NT2/D1 (cell line): ENCODE results near the gene MYBPH.

Experiments used
- DNase-seq: peaks from one replicate; pipeline ENCODE4 v3.0.0-alpha.2; 2011; ENCODE audit warnings: low read depth, low spot score
- H3K27me3 ChIP-seq: 2 replicates; pipeline ENCODE4 v1.6.0; 2011; ENCODE audit warnings: mild to moderate bottlenecking; ENCODE audit not compliant: insufficient read length, insufficient read depth
- H3K36me3 ChIP-seq: 2 replicates; pipeline ENCODE4 v1.6.1; 2011; ENCODE audit warnings: mild to moderate bottlenecking, low read length, mixed read lengths; ENCODE audit not compliant: insufficient read depth, insufficient read length
- H3K4me1 ChIP-seq: 2 replicates; pipeline ENCODE4 v1.5.1; 2011; ENCODE audit not compliant: insufficient read depth, insufficient read length
- H3K4me3 ChIP-seq: 2 replicates; pipeline ENCODE4 v1.5.1; 2011; ENCODE audit warnings: low read depth; ENCODE audit not compliant: insufficient read length
- H3K9ac ChIP-seq: 2 replicates; pipeline ENCODE4 v1.6.0; 2011; ENCODE audit warnings: low read depth; ENCODE audit not compliant: insufficient read length
- H3K9me3 ChIP-seq: 2 replicates; pipeline ENCODE4 v1.5.1; 2011; ENCODE audit warnings: mild to moderate bottlenecking, low read length; ENCODE audit not compliant: insufficient read depth
- SUZ12 ChIP-seq: IDR thresholded peaks from 2 replicates; pipeline ENCODE4 v1.6.1; 2011; ENCODE audit not compliant: insufficient read length, insufficient read depth; ENCODE audit errors: extremely low read depth
- YY1 ChIP-seq: IDR thresholded peaks from 2 replicates; pipeline ENCODE4 v1.6.1; 2011; ENCODE audit not compliant: insufficient read length, insufficient read depth
- ZNF274 ChIP-seq: IDR thresholded peaks from 2 replicates; pipeline ENCODE4 v1.6.1; 2011; ENCODE audit warnings: mild to moderate bottlenecking, low read depth, low read length

Gene MYBPH

DNA sequence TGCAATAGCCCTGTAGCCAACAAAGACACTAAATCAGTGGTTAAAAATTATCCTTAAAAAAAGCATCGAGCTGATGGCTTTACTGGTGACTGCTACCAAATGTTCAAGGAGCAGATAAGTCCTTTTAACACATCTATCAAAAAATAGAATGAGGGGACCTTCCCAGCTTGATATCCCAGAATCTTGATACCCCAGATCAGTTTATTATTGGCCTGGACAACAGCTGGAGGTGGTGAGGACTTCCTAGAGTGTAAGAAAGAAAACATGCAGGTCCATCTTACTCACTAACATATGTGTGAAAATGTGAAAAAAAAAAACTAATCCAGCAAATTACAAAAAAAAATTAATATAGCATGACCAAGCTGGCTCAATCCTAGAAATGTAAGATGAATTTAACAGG is 32.6 kb upstream of the MYBPH start:
- Histone ChIP-seq H3K4me3 (no peak overlapping the region), H3K36me3 (no peaks in the 10 kb centered on the region), H3K4me1 (no peaks in the 10 kb centered on the region), H3K9me3 (no peaks in the 10 kb centered on the region), H3K9ac (no peak overlapping the region), H3K27me3 (no peaks in the 10 kb centered on the region)
- TF ChIP-seq ZNF274 (no peak), YY1 (no peak), SUZ12 (no peak)
- DNase-seq, result no peak

DNA sequence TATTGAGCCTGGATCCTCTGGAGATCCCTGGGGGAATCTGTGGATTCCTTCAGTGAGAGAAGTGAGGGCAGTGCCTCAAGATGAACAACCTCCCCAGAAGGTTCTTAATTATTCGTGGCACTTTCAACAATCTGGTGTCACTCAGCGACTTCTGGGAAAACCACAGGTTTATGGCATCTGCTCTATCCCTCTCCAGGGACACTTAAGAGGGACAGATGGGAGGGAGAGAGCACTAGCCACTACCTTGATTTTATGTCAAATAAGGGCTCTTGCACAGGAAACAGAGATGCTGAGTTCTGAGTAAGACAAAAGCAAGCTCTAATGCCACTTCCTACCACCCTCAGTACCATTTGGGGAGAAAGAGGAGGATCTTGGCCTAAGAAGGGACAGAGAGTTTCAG is 32.1 kb upstream of the MYBPH start:
- no peak for DNase-seq
- no peaks in the 10 kb centered on the region for H3K4me1 ChIP-seq
- no peak for TF ChIP-seq SUZ12
- TF ChIP-seq ZNF274, result no peak
- no peak for TF ChIP-seq YY1

DNA sequence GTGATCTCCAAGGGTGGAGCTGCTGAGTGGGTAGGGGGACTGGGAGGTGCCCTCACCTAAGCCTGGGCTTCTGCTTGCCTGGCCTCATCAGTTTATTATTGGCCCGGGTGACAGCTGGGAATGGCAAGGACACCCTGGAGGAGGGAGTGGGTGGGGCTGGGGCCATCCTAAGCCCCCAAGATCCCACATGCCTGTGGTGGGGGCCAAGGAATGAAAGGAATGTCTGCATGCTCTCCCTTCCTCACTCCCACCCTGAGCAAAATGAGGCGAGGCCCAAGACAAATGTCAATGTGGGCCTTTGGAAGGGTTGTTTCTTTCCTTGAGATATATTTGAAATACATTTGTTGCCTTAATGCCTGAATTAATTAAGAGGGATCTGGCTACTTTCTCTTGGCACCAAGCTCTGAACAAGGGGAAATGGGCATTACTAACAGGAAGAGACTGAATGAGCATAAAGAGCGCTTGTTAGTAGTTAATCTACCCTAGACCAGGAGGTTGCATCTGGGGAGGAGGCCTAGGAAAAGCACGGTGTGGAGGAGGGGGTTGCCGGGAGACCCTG is 30.6 kb upstream of the MYBPH start:
- no peaks in the 10 kb centered on the region for H3K27me3 ChIP-seq
- DNase-seq, result no peak
- no peak overlapping the region for H3K4me3 ChIP-seq
- no peaks in the 10 kb centered on the region for H3K9me3 ChIP-seq
- H3K9ac ChIP-seq, result no peak overlapping the region
- H3K36me3 ChIP-seq, result no peaks in the 10 kb centered on the region
- TF ChIP-seq SUZ12, result no peak
- TF ChIP-seq YY1, result no peak
- no peak for TF ChIP-seq ZNF274
- no peaks in the 10 kb centered on the region for H3K4me1 ChIP-seq

More for the DNA sequence above, 32.1 kb upstream of the MYBPH start:
- no peak overlapping the region for H3K4me3 ChIP-seq
- no peaks in the 10 kb centered on the region for H3K9me3 ChIP-seq
- no peaks in the 10 kb centered on the region for H3K27me3 ChIP-seq
- H3K36me3 ChIP-seq, result no peaks in the 10 kb centered on the region
- no peak overlapping the region for H3K9ac ChIP-seq

DNA sequence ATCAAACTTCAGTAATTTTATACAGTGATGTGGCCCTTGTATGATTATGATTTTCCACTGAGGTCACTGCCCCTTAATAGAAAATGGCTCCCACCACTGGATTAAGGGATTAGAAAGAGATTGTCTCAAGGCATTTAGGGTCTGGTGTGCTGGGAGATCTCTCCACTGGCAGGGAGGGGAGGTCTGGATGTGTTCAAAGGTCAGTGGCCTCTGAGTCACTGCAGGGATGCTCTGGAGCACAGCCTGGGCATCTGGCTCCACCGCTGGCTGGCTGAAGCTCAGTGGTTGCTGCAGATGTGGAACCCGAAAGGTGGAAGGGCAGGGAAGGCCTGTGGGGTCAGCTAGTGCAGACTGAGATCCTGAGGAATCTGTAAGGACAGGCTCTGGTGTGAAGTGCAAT is 29.1 kb upstream of the MYBPH start:
- no peak for DNase-seq
- TF ChIP-seq SUZ12, result no peak
- TF ChIP-seq YY1, result no peak
- TF ChIP-seq ZNF274, result no peak
- Histone ChIP-seq H3K36me3 (no peaks in the 10 kb centered on the region), H3K4me3 (no peak overlapping the region), H3K27me3 (no peaks in the 10 kb centered on the region), H3K9ac (no peak overlapping the region), H3K9me3 (no peaks in the 10 kb centered on the region), H3K4me1 (peaks cover under 1% of the 10 kb centered on the region)

DNA sequence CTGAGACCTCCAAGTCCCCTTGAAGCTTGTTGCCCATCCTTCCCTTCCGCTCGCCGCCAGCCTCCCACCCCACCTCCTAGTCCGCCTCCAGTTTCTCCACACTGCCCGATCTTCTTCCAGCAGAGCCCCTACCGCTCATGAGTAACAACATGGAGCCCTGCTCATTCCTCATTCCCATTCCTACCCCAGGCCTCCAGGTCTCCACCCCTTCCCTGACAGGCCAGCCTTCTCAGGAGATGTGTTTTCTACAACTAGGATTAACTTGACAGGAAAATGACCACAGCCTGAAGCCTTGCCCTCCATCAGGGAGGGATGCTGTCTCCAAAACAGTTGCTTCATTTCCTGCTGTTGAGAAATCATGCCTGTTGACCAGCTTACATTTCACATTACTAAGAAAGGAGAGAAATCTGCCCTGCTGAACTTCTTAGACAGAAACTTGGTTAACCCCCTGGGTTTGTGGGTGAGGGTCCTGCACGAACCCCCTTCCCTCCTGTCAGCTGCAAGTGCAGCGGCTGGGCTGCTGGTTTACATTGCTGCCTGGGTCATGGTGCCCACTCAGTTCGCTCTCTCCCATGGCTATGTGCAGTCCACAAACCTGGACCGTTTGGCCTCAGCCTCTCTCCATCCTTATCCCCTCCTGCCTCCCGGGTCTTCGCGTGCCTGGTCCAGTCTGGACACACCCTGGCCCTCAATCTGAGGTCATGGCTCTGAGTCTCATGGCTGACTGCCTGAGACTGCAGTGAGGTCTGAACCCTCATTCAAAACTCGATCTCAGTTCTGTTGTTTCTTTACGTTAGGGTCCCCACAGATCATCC is 27.0 kb upstream of the MYBPH start:
- H3K36me3 ChIP-seq, result no peaks in the 10 kb centered on the region
- H3K9ac ChIP-seq, result no peak overlapping the region
- H3K4me1 ChIP-seq, result peaks cover 2% of the 10 kb centered on the region
- TF ChIP-seq YY1 (no peak), ZNF274 (no peak), SUZ12 (no peak)
- H3K4me3 ChIP-seq, result no peak overlapping the region
- no peaks in the 10 kb centered on the region for H3K27me3 ChIP-seq
- DNase-seq, result no peak
- no peaks in the 10 kb centered on the region for H3K9me3 ChIP-seq

DNA sequence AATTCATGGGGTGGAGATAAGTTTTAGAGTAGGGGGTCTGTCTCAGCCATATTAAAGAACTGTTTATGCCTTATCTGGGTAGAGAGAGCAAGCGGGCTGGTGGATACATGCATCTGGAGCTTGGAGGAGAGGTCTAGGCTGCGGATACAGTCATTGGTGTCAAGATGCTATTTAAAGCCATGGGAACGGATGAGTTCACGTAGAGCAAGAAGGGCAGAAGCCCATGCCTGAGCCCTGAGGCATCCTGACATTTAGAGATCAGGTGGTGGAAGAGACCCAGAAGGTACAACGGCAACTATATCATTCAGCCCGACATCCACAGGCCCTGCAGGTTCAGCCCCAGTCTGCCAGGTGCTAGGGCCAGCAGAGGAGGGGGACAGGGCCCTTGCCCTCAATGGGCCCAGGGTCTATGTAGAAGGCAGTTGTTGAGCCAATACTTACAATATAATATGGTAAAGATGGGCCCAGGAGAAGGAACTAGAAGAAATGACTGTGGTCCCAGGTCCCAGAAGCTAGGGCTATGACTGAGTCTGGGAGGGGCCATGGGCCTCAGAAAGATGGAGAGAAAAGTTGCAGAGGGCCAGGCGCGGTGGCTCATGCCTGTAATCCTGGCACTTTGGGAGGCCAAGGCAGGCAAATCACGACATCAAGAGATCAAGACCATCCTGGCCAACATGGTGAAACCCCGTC is 26.0 kb upstream of the MYBPH start:
- no peak overlapping the region for H3K9ac ChIP-seq
- no peaks in the 10 kb centered on the region for H3K36me3 ChIP-seq
- no peak for DNase-seq
- no peak for TF ChIP-seq SUZ12
- TF ChIP-seq ZNF274, result no peak
- no peak for TF ChIP-seq YY1
- H3K9me3 ChIP-seq, result peaks cover 6% of the 10 kb centered on the region; the same call in 1 of the 2 replicates
- H3K4me3 ChIP-seq, result no peak overlapping the region
- H3K27me3 ChIP-seq, result no peaks in the 10 kb centered on the region
- peaks cover 8% of the 10 kb centered on the region for H3K4me1 ChIP-seq

DNA sequence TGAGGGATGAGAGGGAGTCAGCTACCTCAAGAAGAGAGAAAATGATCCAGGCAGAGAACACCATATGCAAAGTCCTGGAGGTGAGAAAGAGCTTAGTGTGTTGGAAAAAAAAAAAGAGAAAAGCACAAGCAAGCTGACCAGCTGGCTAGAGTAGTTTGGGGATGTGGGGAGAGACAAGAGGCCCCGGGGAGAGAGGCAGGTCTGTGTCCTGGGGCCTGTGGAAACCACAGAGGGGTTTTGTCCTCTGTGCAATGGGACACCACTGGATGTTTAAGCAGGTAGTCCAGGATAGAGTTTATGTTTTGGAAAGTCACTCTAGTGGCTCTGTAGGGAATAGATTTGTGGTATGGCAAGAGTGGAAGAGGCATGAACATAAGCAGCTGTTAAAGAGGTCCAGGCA is 25.3 kb upstream of the MYBPH start:
- H3K27me3 ChIP-seq, result no peaks in the 10 kb centered on the region
- no peak overlapping the region for H3K9ac ChIP-seq
- H3K9me3 ChIP-seq, result peaks cover 7% of the 10 kb centered on the region; the same call in 1 of the 2 replicates
- TF ChIP-seq SUZ12 (no peak), ZNF274 (no peak)
- H3K4me3 ChIP-seq, result no peak overlapping the region
- peaks cover 8% of the 10 kb centered on the region for H3K4me1 ChIP-seq
- H3K36me3 ChIP-seq, result no peaks in the 10 kb centered on the region
- no peak for DNase-seq
